Osteoblast (primary cell): ENCODE measurements around the gene NDUFS2. TPM values are rescaled to one million over a fixed set of nuclear protein-coding genes. Genes with fewer than 3 reads are reported as not detected.

Experiments used
- DNase-seq: peaks from one replicate; pipeline ENCODE4 v3.0.0; 2011; ENCODE audit warnings: low spot score, mixed read lengths; ENCODE audit not compliant: insufficient read length; ENCODE audit errors: missing footprints
- H2AFZ ChIP-seq: 2 replicates; pipeline ENCODE4 v1.6.0; 2011; ENCODE audit warnings: mild to moderate bottlenecking, low read length
- H3K27ac ChIP-seq: 2 replicates; pipeline ENCODE4 v1.5.1; 2011; ENCODE audit warnings: mild to moderate bottlenecking, low read depth, low read length, moderate library complexity
- H3K27me3 ChIP-seq: 2 replicates; pipeline ENCODE4 v1.6.0; 2012; ENCODE audit warnings: mild to moderate bottlenecking, control low read depth, inconsistent platforms, low read length, moderate library complexity; ENCODE audit not compliant: insufficient read depth
- H3K36me3 ChIP-seq: 2 replicates; pipeline ENCODE4 v1.5.1; 2011; ENCODE audit warnings: mild to moderate bottlenecking, low read length, control low read depth, moderate library complexity; ENCODE audit not compliant: insufficient read depth
- H3K4me1 ChIP-seq: 2 replicates; pipeline ENCODE4 v1.5.1; 2011; ENCODE audit warnings: mild to moderate bottlenecking, low read length, control low read depth, moderate library complexity; ENCODE audit not compliant: insufficient read depth
- H3K4me2 ChIP-seq: 2 replicates; pipeline ENCODE4 v1.6.0; 2011; ENCODE audit warnings: mild to moderate bottlenecking, low read length; ENCODE audit not compliant: insufficient read depth
- H3K4me3 ChIP-seq: fragments of 200-600 bp; sonication (generic); 3 replicates; pipeline ENCODE4 v1.5.1; 2012; ENCODE audit warnings: mild to moderate bottlenecking, low read length, inconsistent platforms; ENCODE audit not compliant: insufficient read depth
- H3K79me2 ChIP-seq: 2 replicates; pipeline ENCODE4 v1.6.0; 2012; ENCODE audit warnings: mild to moderate bottlenecking, low read length, control low read depth, inconsistent platforms; ENCODE audit not compliant: insufficient read depth
- H3K9me3 ChIP-seq: 2 replicates; pipeline ENCODE4 v1.5.1; 2011; ENCODE audit warnings: low read depth, low read length, control low read depth
- H4K20me1 ChIP-seq: 2 replicates; pipeline ENCODE4 v1.6.0; 2012; ENCODE audit warnings: mild to moderate bottlenecking, low read length, control low read depth; ENCODE audit not compliant: insufficient read depth
- total RNA-seq: library from RNA; depleted of rRNA; stranded (reverse); fragments of >200 nt; gene quantifications from 2 replicates; pipeline ENCODE4 v1.2.3, GENCODE V29; 2012
- TF ChIP-seq, protein P1 (sequence below): IDR thresholded peaks from 2 replicates; pipeline ENCODE4 v1.5.1; 2011; ENCODE audit warnings: mild to moderate bottlenecking, low read depth, low read length, moderate library complexity; ENCODE audit errors: extremely low read depth

Gene NDUFS2
- total RNA-seq, 1 donor: 103 TPM

DNA sequence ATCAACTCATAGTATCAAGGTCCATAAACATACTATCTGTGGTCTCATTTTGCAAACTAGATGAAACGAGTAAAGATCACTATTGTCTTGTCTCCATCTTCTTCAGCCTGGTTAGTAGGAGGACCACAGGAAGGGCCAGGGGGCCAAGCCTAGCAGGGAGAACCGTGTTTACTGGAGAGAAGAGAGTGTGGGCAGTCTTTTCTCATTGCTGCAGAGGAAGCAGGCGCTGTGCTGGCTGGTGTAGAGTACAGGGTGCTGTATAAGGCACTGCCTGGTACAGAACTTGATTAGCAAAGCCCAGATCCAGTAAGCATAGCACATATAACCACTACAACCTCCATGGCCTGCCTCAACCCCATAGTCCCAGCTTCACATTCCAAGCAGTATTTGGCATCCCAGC is 14.9 kb upstream of the NDUFS2 start:
- Histone ChIP-seq H3K36me3 (peaks cover 15% of the 10 kb centered on the region), H4K20me1 (no peaks in the 10 kb centered on the region), H3K27ac (no peak overlapping the region), H3K4me1 (peaks cover 17% of the 10 kb centered on the region), H3K27me3 (no peaks in the 10 kb centered on the region), H3K4me2 (no peak overlapping the region), H2AFZ (no peak overlapping the region), H3K79me2 (no peaks in the 10 kb centered on the region), H3K9me3 (no peaks in the 10 kb centered on the region), H3K4me3 (no peak overlapping the region)
- no peak for DNase-seq
- TF ChIP-seq, protein P1, sequence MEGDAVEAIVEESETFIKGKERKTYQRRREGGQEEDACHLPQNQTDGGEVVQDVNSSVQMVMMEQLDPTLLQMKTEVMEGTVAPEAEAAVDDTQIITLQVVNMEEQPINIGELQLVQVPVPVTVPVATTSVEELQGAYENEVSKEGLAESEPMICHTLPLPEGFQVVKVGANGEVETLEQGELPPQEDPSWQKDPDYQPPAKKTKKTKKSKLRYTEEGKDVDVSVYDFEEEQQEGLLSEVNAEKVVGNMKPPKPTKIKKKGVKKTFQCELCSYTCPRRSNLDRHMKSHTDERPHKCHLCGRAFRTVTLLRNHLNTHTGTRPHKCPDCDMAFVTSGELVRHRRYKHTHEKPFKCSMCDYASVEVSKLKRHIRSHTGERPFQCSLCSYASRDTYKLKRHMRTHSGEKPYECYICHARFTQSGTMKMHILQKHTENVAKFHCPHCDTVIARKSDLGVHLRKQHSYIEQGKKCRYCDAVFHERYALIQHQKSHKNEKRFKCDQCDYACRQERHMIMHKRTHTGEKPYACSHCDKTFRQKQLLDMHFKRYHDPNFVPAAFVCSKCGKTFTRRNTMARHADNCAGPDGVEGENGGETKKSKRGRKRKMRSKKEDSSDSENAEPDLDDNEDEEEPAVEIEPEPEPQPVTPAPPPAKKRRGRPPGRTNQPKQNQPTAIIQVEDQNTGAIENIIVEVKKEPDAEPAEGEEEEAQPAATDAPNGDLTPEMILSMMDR: no peak

GRCh38 chr1:161188381-161188780 is 13.8 kb upstream of the NDUFS2 start:
- H4K20me1 ChIP-seq: no peaks in the 10 kb centered on the region
- TF ChIP-seq, protein P1: no peak
- H3K79me2 ChIP-seq: no peaks in the 10 kb centered on the region
- no peaks in the 10 kb centered on the region for H3K27me3 ChIP-seq
- H3K36me3 ChIP-seq: peaks cover 17% of the 10 kb centered on the region
- peaks cover 15% of the 10 kb centered on the region for H3K4me1 ChIP-seq
- H3K9me3 ChIP-seq: no peaks in the 10 kb centered on the region
- H2AFZ ChIP-seq: no peak overlapping the region
- H3K4me3 ChIP-seq: no peak overlapping the region
- H3K27ac ChIP-seq: no peak overlapping the region
- DNase-seq: no peak
- H3K4me2 ChIP-seq: no peak overlapping the region

- Histone ChIP-seq H2AFZ (no peak overlapping the region), H3K27me3 (no peaks in the 10 kb centered on the region), H4K20me1 (no peaks in the 10 kb centered on the region), H3K79me2 (no peaks in the 10 kb centered on the region), H3K4me3 (no peak overlapping the region), H3K36me3 (peaks cover 17% of the 10 kb centered on the region), H3K4me2 (no peak overlapping the region), H3K4me1 (peaks cover 15% of the 10 kb centered on the region), H3K9me3 (no peaks in the 10 kb centered on the region), H3K27ac (peak overlapping the region; percentile 74)
- TF ChIP-seq, protein P1: no peak
- DNase-seq: no peak
Observed at GRCh38 chr1:161189036-161189435, 13.1 kb upstream of the NDUFS2 start.

DNA sequence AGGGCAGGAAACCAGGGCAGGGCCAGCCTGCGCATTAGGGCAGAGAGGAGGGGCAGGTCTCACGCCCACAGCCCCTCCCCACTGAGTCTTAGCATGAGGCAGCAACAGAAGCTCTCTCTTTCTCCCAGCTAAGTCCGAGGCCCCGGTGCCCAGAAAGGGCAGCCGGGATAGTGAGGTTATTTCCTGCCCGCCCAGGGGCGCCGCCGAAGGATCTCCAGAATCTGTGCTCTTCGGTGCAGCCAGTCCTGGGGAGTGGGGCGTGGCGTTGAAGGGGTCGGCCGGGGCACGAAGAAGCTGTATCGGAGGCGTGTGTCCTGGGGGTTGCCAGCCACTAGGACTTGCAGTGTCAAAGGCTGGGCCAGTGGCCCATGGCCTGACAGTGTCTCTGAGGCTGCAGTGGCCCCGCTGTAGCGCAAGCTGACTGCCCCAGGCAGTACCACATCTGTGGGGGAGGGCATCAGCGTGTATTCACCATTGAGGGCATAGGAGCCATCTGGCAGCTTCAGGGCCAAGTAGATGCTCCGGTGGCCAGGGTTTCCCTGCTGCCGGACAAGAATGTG is 11.1 kb upstream of the NDUFS2 start:
- Histone ChIP-seq H3K79me2 (no peaks in the 10 kb centered on the region), H3K4me1 (peaks cover 3% of the 10 kb centered on the region), H3K4me2 (no peak overlapping the region), H3K27me3 (no peaks in the 10 kb centered on the region), H3K27ac (no peak overlapping the region), H3K36me3 (peaks cover 17% of the 10 kb centered on the region), H3K4me3 (no peak overlapping the region), H4K20me1 (no peaks in the 10 kb centered on the region), H2AFZ (no peak overlapping the region), H3K9me3 (no peaks in the 10 kb centered on the region)
- no peak for DNase-seq
- TF ChIP-seq, protein P1: no peak
